HCT116 (cell line): Measurements from ENCODE around the gene ARHGAP10. TPM values are rescaled to one million over a fixed set of nuclear protein-coding genes. Genes with fewer than 3 reads are reported as not detected.

Experiments
- ATAC-seq: fragments of 200-7000 bp; cut with Tn5 transposase; 2 replicates; pipeline ENCODE4 v1.9.1; 2020; ENCODE audit warnings: mild to moderate bottlenecking, moderate library complexity
- BruUV-seq: library from RNA; stranded (reverse); fragments of 400-500 nt; replicated peaks from 2 replicates; lab custom pipeline; 2021; lab: Mats Ljungman, UMichigan
- CTCF ChIA-PET: fragments of 300-600 bp; sonication (Branson Sonifier 250); formaldehyde crosslinking; loops from one replicate; lab custom pipeline; 2021; ENCODE audit warnings: antibody characterized with exemption; lab: Charles Lee
- POLR2A ChIA-PET: fragments of 300-600, 350-600 bp; sonication (Branson Sonifier 250); formaldehyde crosslinking; loops from one replicate; lab custom pipeline; 2021; ENCODE audit warnings: antibody characterized with exemption; lab: Charles Lee
- RAD21 ChIA-PET, 2 experiments: fragments of 300-600 bp; sonication (Branson Sonifier 250); formaldehyde crosslinking; loops; one replicate each; lab custom pipeline; 2023; ENCODE audit warnings: low total read pairs in 2 of 2; ENCODE audit not compliant: uncharacterized antibody in 2 of 2, unreplicated experiment in 2 of 2, low non-redundant PET in 1 of 2; lab: Charles Lee
- DNase-seq: peaks from one replicate; pipeline ENCODE4 v3.0.0-alpha.2; 2010; ENCODE audit warnings: low read depth, low spot score
- H2AFZ ChIP-seq: fragments of 200-600 bp; shearing (Covaris generic), sonication (generic); 2 replicates; pipeline ENCODE4 v1.6.1; 2017; ENCODE audit warnings: low read depth, mixed run types, mixed read lengths, antibody characterized with exemption, low read length; ENCODE audit not compliant: poor library complexity, severe bottlenecking
- H3K27ac ChIP-seq: 2 replicates; pipeline ENCODE4 v1.5.1; 2012; ENCODE audit warnings: low read depth, low read length
- H3K27me3 ChIP-seq: fragments of 200-600 bp; sonication (generic); 2 replicates; pipeline ENCODE4 v1.6.1; 2016; ENCODE audit warnings: mixed run types, low read length, mixed read lengths; ENCODE audit not compliant: insufficient read depth
- H3K36me3 ChIP-seq, 2 experiments: fragments of 200-500 bp in 1 of 2; fragments of 200-600 bp in 1 of 2; sonication (Bioruptor generic) in 1 of 2; sonication (generic) in 1 of 2; 2 replicates each; pipeline versions ENCODE4 v1.5.1 to v1.6.1; 2014 to 2016; ENCODE audit warnings: low read length in 2 of 2, inconsistent platforms in 1 of 2, mixed read lengths in 1 of 2, mixed run types in 1 of 2; ENCODE audit not compliant: insufficient read depth in 2 of 2, control insufficient read depth in 1 of 2
- H3K4me1 ChIP-seq, 2 experiments: fragments of 200-600 bp in 1 of 2; sonication (generic) in 1 of 2; 2 replicates each; pipeline versions ENCODE4 v1.5.1 to v1.6.1; 2012 to 2017; ENCODE audit warnings: low read length in 2 of 2, inconsistent platforms in 1 of 2, mild to moderate bottlenecking in 1 of 2, mixed read lengths in 1 of 2, mixed run types in 1 of 2, moderate library complexity in 1 of 2; ENCODE audit not compliant: insufficient read depth in 2 of 2, control insufficient read depth in 1 of 2
- H3K4me2 ChIP-seq: fragments of 200-600 bp; sonication (generic); 2 replicates; pipeline ENCODE4 v1.6.1; 2017; ENCODE audit warnings: mixed run types, low read length, mixed read lengths
- H3K4me3 ChIP-seq, 2 experiments: fragments of 200-600 bp in 1 of 2; sonication (generic) in 1 of 2; replicated peaks in 1 of 2; 2 replicates each; pipeline ENCODE4 v1.5.1; 2011 to 2016; ENCODE audit warnings: low read length in 2 of 2, control low read depth in 1 of 2, low read depth in 1 of 2, mild to moderate bottlenecking in 1 of 2, mixed read lengths in 1 of 2, mixed run types in 1 of 2
- H3K79me2 ChIP-seq: fragments of 200-600 bp; sonication (generic); 2 replicates; pipeline ENCODE4 v1.6.1; 2017; ENCODE audit warnings: mild to moderate bottlenecking, mixed run types, low read length, moderate library complexity, mixed read lengths; ENCODE audit not compliant: insufficient read depth
- H3K9ac ChIP-seq: fragments of 200-600 bp; sonication (generic); 2 replicates; pipeline ENCODE4 v1.6.1; 2016; ENCODE audit warnings: low read length, mixed read lengths
- H3K9me2 ChIP-seq: fragments of 200-600 bp; sonication (generic), shearing (Covaris generic); 2 replicates; pipeline ENCODE4 v1.6.1; 2017; ENCODE audit warnings: mixed run types, mild to moderate bottlenecking, moderate library complexity; ENCODE audit not compliant: insufficient read depth
- H3K9me3 ChIP-seq, 2 experiments: fragments of 200-500 bp in 1 of 2; fragments of 200-600 bp in 1 of 2; sonication (Bioruptor generic) in 1 of 2; sonication (generic) in 1 of 2; 2 replicates each; pipeline ENCODE4 v1.6.1; 2014 to 2017; ENCODE audit warnings: low read length in 2 of 2, mixed read lengths in 2 of 2, inconsistent platforms in 1 of 2, low read depth in 1 of 2, mild to moderate bottlenecking in 1 of 2, mixed run types in 1 of 2, moderate library complexity in 1 of 2; ENCODE audit not compliant: control insufficient read depth in 1 of 2, insufficient read depth in 1 of 2
- H4K20me1 ChIP-seq: fragments of 200-600 bp; sonication (generic), shearing (Covaris generic); 2 replicates; pipeline ENCODE4 v1.6.1; 2017; ENCODE audit warnings: mixed run types, mild to moderate bottlenecking, moderate library complexity; ENCODE audit not compliant: insufficient read depth
- CBX3 ChIP-seq: IDR thresholded peaks from 2 replicates; pipeline ENCODE4 v1.6.1; 2012; ENCODE audit warnings: low read depth
- CEBPB ChIP-seq: IDR thresholded peaks from 2 replicates; pipeline ENCODE4 v1.6.1; 2012; ENCODE audit warnings: low read depth
- CTCF ChIP-seq, 3 experiments: fragments of 200-600 bp in 1 of 3; sonication (generic) in 1 of 3; IDR thresholded peaks in 2 of 3; conservative IDR thresholded peaks in 1 of 3; 2 replicates each; pipeline ENCODE4 v1.5.1; 2012 to 2017; ENCODE audit warnings: low read depth in 2 of 3, low read length in 2 of 3, antibody characterized with exemption in 1 of 3, borderline replicate concordance in 1 of 3, control low read depth in 1 of 3, mild to moderate bottlenecking in 1 of 3, mixed read lengths in 1 of 3, mixed run types in 1 of 3, moderate library complexity in 1 of 3; ENCODE audit not compliant: insufficient read depth in 1 of 3
- EZH2 ChIP-seq: fragments of 200-600 bp; sonication (generic); IDR thresholded peaks from 2 replicates; pipeline ENCODE4 v1.6.1; 2017; ENCODE audit warnings: antibody characterized with exemption, mixed run types
- FOSL1 ChIP-seq: IDR thresholded peaks from 2 replicates; pipeline ENCODE4 v1.6.1; 2012; ENCODE audit warnings: low read depth
- POLR2AphosphoS5 ChIP-seq: IDR thresholded peaks from 2 replicates; pipeline ENCODE4 v1.6.1; 2011; ENCODE audit warnings: mild to moderate bottlenecking, low read depth, low read length, moderate library complexity
- RAD21 ChIP-seq: IDR thresholded peaks from 2 replicates; pipeline ENCODE4 v1.6.1; 2012; ENCODE audit warnings: low read depth, mild to moderate bottlenecking
- SIN3A ChIP-seq: IDR thresholded peaks from 2 replicates; pipeline ENCODE4 v1.6.1; 2012; ENCODE audit warnings: low read depth
- TCF7L2 ChIP-seq: IDR thresholded peaks from 2 replicates; pipeline ENCODE4 v1.7.0; 2011; ENCODE audit warnings: borderline replicate concordance, inconsistent platforms; ENCODE audit not compliant: insufficient read depth, insufficient read length; ENCODE audit errors: extremely low read depth
- ZFX ChIP-seq: fragments of 450-650 bp; IDR thresholded peaks from 2 replicates; pipeline ENCODE4 v1.6.1; 2017
- intact Hi-C: fragments of 100-400 bp; cut with micrococcal nuclease; formaldehyde crosslinking; loops from 2 replicates; pipeline ENCODE4 v1.10.0; 2022
- total RNA-seq: library from RNA; stranded (reverse); gene quantifications from one replicate; pipeline ENCODE4 v1.2.1, GENCODE V29; 2021; ENCODE audit not compliant: unreplicated experiment
- TF ChIP-seq, protein P1 (sequence below): IDR thresholded peaks from 2 replicates; pipeline ENCODE4 v1.6.1; 2011; ENCODE audit warnings: mild to moderate bottlenecking, low read length, moderate library complexity; ENCODE audit not compliant: insufficient replicate concordance; ENCODE audit errors: extremely low read depth
- TF ChIP-seq, protein P2 (sequence below): IDR thresholded peaks from 2 replicates; pipeline ENCODE4 v1.6.1; 2012; ENCODE audit warnings: low read depth
- TF ChIP-seq, protein P3 (sequence below): IDR thresholded peaks from 2 replicates; pipeline ENCODE4 v1.6.1; 2012

Gene ARHGAP10
- total RNA-seq, 1 experiment from 2014 or later, result 24.7 TPM

DNA sequence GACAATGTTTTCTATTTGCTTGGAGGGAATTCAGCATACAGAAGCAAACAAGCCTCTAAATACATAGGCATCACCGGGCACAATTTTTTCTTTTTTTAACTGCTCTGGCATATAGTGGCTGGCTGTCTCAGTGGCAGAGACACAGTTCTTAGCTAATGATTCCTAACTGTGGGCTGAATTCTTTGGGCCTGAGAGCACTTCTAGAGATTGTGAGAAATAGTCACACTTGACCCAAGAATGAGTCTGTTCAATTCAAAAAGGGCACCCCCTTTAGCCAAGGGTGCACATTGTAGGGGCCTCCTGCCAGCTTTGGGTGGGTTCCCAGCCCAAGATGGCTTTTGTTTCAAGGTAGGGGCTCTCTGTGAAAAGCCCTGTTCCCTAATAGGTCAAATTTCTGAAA is 345.7 kb downstream of the ARHGAP10 start:
- H3K4me1 ChIP-seq, result no peaks in the 10 kb centered on the region
- no peak for TF ChIP-seq CTCF (IDR thresholded peaks at IDR 0.05 in 2 of 3, conservative IDR thresholded peaks at IDR 0.05 in 1 of 3; ENCODE audit: borderline replicate concordance in 1 of 3, insufficient read depth in 1 of 3, low read depth in 2 of 3, low read length in 2 of 3)
- TF ChIP-seq CBX3, result no peak
- TF ChIP-seq, protein P1, sequence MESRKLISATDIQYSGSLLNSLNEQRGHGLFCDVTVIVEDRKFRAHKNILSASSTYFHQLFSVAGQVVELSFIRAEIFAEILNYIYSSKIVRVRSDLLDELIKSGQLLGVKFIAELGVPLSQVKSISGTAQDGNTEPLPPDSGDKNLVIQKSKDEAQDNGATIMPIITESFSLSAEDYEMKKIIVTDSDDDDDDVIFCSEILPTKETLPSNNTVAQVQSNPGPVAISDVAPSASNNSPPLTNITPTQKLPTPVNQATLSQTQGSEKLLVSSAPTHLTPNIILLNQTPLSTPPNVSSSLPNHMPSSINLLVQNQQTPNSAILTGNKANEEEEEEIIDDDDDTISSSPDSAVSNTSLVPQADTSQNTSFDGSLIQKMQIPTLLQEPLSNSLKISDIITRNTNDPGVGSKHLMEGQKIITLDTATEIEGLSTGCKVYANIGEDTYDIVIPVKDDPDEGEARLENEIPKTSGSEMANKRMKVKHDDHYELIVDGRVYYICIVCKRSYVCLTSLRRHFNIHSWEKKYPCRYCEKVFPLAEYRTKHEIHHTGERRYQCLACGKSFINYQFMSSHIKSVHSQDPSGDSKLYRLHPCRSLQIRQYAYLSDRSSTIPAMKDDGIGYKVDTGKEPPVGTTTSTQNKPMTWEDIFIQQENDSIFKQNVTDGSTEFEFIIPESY, result no peak
- TF ChIP-seq, protein P2, sequence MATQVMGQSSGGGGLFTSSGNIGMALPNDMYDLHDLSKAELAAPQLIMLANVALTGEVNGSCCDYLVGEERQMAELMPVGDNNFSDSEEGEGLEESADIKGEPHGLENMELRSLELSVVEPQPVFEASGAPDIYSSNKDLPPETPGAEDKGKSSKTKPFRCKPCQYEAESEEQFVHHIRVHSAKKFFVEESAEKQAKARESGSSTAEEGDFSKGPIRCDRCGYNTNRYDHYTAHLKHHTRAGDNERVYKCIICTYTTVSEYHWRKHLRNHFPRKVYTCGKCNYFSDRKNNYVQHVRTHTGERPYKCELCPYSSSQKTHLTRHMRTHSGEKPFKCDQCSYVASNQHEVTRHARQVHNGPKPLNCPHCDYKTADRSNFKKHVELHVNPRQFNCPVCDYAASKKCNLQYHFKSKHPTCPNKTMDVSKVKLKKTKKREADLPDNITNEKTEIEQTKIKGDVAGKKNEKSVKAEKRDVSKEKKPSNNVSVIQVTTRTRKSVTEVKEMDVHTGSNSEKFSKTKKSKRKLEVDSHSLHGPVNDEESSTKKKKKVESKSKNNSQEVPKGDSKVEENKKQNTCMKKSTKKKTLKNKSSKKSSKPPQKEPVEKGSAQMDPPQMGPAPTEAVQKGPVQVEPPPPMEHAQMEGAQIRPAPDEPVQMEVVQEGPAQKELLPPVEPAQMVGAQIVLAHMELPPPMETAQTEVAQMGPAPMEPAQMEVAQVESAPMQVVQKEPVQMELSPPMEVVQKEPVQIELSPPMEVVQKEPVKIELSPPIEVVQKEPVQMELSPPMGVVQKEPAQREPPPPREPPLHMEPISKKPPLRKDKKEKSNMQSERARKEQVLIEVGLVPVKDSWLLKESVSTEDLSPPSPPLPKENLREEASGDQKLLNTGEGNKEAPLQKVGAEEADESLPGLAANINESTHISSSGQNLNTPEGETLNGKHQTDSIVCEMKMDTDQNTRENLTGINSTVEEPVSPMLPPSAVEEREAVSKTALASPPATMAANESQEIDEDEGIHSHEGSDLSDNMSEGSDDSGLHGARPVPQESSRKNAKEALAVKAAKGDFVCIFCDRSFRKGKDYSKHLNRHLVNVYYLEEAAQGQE, result no peak
- no peak for TF ChIP-seq SIN3A
- no peak for TF ChIP-seq POLR2AphosphoS5
- no peak for TF ChIP-seq TCF7L2
- no peak for TF ChIP-seq FOSL1
- TF ChIP-seq, protein P3, sequence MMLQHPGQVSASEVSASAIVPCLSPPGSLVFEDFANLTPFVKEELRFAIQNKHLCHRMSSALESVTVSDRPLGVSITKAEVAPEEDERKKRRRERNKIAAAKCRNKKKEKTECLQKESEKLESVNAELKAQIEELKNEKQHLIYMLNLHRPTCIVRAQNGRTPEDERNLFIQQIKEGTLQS, result no peak
- TF ChIP-seq CEBPB, result no peak
- TF ChIP-seq RAD21, result no peak
- TF ChIP-seq ZFX, result no peak
- TF ChIP-seq EZH2, result no peak
- TF ChIP-seq, all 23 proteins: peak for 0
- H4K20me1 ChIP-seq, result no peaks in the 10 kb centered on the region
- H3K27ac ChIP-seq, result no peak overlapping the region
- no peak overlapping the region for H3K4me3 ChIP-seq
- DNase-seq (no peak), ATAC-seq (no peak)
- no peaks in the 10 kb centered on the region for H3K9me2 ChIP-seq
- no peaks in the 10 kb centered on the region for H3K27me3 ChIP-seq
- CTCF ChIA-PET, result no interaction called here
- POLR2A ChIA-PET, result no interaction called here
- no peak overlapping the region for H3K4me2 ChIP-seq
- H3K9ac ChIP-seq, result no peak overlapping the region
- H3K79me2 ChIP-seq, result no peaks in the 10 kb centered on the region
- BruUV-seq, result no TSS peak
- H3K36me3 ChIP-seq, result no peaks in the 10 kb centered on the region; a peak in 1 of 4 replicates
- intact Hi-C loops, result no loop called here
- no peak overlapping the region for H2AFZ ChIP-seq
- RAD21 ChIA-PET, result no interaction called here
- H3K9me3 ChIP-seq, result 0 out of 4 replicates have a peak, but pooled peaks cover 0 to 4% of the 10 kb centered on the region in 2 experiments
